ENCODE results near the gene IGSF6. TPM values are rescaled to one million over a fixed set of nuclear protein-coding genes. Genes with fewer than 3 reads are reported as not detected.
"Not testable (repeated sequence)": the region's sequence is repeated elsewhere in the genome, so short reads cannot be mapped to it uniquely, and the experiment has no call there.

IGSF6 gene
- total RNA-seq, 1 donor from 2014 or later = 0.74 TPM

DNA sequence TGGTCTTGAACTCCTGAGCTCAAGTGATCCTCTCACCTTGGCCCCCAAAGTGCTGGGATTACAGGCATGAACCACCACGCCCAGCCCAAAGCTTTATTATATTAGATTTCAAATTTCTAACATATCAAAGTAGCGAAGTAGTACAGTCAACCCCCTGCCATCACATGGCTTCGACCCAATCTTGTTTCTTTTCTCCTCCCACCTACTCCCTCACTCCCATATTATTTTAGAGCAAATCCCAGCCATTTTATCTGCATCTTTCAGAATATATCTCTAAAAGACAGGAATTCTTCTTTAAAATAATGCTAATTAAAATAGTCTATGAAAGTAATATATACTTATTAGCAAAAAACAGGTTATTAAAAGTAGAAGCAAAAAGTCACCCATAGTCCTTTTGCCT is 893 bp downstream of the IGSF6 start:
- H3K27ac ChIP-seq = no peak overlapping the region
- intact Hi-C loops (cut with DNase I) = no loop called here
- H3K4me1 ChIP-seq = peaks cover 10% of the 10 kb centered on the region
- H3K36me3 ChIP-seq = peaks cover 0 to 12% of the 10 kb centered on the region in 2 donors
- no peak overlapping the region for H3K4me3 ChIP-seq
- H3K27me3 ChIP-seq = no peaks in the 10 kb centered on the region
- DNase-seq (ENCODE audit: extremely low spot score in 2 of 2) = no peak
- H3K9me3 ChIP-seq = no peaks in the 10 kb centered on the region
- TF ChIP-seq POLR2AphosphoS5 (IDR thresholded peaks at IDR 0.05; ENCODE audit: insufficient read depth in 1 of 2, low read depth in 1 of 2) = no peak
- no peak for TF ChIP-seq POLR2A (IDR thresholded peaks at IDR 0.05)
- TF ChIP-seq, protein P1, sequence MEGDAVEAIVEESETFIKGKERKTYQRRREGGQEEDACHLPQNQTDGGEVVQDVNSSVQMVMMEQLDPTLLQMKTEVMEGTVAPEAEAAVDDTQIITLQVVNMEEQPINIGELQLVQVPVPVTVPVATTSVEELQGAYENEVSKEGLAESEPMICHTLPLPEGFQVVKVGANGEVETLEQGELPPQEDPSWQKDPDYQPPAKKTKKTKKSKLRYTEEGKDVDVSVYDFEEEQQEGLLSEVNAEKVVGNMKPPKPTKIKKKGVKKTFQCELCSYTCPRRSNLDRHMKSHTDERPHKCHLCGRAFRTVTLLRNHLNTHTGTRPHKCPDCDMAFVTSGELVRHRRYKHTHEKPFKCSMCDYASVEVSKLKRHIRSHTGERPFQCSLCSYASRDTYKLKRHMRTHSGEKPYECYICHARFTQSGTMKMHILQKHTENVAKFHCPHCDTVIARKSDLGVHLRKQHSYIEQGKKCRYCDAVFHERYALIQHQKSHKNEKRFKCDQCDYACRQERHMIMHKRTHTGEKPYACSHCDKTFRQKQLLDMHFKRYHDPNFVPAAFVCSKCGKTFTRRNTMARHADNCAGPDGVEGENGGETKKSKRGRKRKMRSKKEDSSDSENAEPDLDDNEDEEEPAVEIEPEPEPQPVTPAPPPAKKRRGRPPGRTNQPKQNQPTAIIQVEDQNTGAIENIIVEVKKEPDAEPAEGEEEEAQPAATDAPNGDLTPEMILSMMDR (IDR thresholded peaks at IDR 0.05) = no peak

DNA sequence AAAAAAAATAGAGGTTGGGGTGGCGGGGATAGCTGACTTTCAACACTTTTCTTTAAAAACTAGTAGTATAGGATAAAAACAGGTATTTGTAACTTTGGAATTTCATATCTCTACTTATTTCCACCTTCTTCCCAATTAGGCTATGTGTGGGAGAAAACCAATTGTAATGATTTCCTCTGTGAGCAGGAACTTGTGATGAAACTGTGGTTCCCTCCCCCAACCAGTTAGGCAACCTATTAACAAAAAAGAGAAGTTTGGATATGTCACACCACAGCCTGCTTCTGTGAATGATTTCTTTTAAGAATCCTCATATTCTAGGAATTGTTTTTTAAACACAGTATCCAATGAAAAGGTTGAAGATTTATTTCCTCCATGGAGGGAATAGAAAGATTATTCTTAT is 1.9 kb downstream of the IGSF6 start:
- Histone ChIP-seq H3K27me3 (no peaks in the 10 kb centered on the region), H3K27ac (no peak overlapping the region), H3K4me1 (peaks cover 20% of the 10 kb centered on the region), H3K9me3 (no peaks in the 10 kb centered on the region), H3K4me3 (no peak overlapping the region), H3K36me3 (peaks cover 0 to 6% of the 10 kb centered on the region in 2 donors)
- intact Hi-C loops (cut with DNase I) = no loop called here
- TF ChIP-seq POLR2AphosphoS5 (IDR thresholded peaks at IDR 0.05; ENCODE audit: insufficient read depth in 1 of 2, low read depth in 1 of 2) (no peak), POLR2A (IDR thresholded peaks at IDR 0.05) (no peak)
- TF ChIP-seq, protein P1 (IDR thresholded peaks at IDR 0.05) = no peak
- no peak for DNase-seq (ENCODE audit: extremely low spot score in 2 of 2)

GRCh38 chr16:21649826-21650406 is 2.5 kb downstream of the IGSF6 start:
- H3K36me3 ChIP-seq; DNase-seq (ENCODE audit: extremely low spot score in 2 of 2); H3K27me3 ChIP-seq; H3K4me3 ChIP-seq; intact Hi-C loops (cut with DNase I); H3K27ac ChIP-seq; H3K9me3 ChIP-seq: not testable (repeated sequence)
- peaks cover 24% of the 10 kb centered on the region for H3K4me1 ChIP-seq

- peaks cover 0 to 5% of the 10 kb centered on the region in 2 donors for H3K36me3 ChIP-seq
- no peaks in the 10 kb centered on the region for H3K9me3 ChIP-seq
- intact Hi-C loops (cut with DNase I) = no loop called here
- H3K27me3 ChIP-seq = no peaks in the 10 kb centered on the region
- no peak overlapping the region for H3K27ac ChIP-seq
- peaks cover 18% of the 10 kb centered on the region for H3K4me1 ChIP-seq
- no peak for DNase-seq (ENCODE audit: extremely low spot score in 2 of 2)
- no peak overlapping the region for H3K4me3 ChIP-seq
- TF ChIP-seq POLR2AphosphoS5 (IDR thresholded peaks at IDR 0.05; ENCODE audit: insufficient read depth in 1 of 2, low read depth in 1 of 2) (no peak), POLR2A (IDR thresholded peaks at IDR 0.05) (no peak)
- TF ChIP-seq, protein P1 (IDR thresholded peaks at IDR 0.05) = no peak
Observed at GRCh38 chr16:21647562-21648164, 4.7 kb downstream of the IGSF6 start.

DNA sequence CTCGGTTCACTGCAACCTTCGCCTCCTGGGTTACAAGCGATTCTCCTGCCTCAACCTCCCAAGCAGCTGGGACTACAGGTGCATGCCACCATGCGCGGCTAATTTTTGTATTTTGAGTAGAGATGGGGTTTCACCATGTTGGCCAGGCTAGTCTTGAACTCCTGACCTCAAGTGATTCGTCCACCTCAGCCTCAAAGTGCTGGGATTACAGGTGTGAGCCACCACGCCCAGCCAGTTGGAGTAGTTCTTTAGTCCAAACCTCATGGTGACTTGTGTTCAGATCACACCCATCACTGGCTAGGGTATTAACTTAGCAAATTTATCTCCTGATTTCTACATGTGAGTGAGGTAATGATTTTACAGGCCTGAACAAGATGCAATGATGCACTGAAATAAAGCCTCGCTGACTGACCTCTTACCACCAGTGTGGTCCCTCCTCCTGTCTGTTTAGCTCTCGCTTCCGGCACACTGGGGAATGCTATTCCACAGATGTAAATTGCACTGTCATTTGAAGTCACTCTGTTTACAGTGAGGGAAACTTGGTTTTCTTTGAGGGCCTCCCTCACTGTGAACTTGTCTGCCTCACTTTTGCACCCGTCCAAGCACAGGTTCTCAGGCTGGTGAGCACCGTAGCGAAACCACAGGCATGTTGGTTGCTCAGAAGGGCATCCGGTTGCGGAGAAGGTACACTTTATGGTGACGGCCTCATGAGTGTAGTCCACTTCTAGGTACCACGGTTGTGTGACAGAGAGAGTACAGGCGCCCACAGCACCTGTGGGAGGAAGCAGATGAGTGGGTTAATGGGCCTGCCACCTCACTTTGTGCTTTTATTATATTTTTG is 5.5 kb downstream of the IGSF6 start:
- H3K4me1 ChIP-seq = peaks cover 18% of the 10 kb centered on the region
- intact Hi-C loops (cut with DNase I) = no loop called here

More for the DNA sequence above, 5.5 kb downstream of the IGSF6 start:
- no peaks in the 10 kb centered on the region for H3K9me3 ChIP-seq
- TF ChIP-seq, protein P1 (IDR thresholded peaks at IDR 0.05) = no peak
- TF ChIP-seq POLR2A (IDR thresholded peaks at IDR 0.05) (no peak), POLR2AphosphoS5 (IDR thresholded peaks at IDR 0.05; ENCODE audit: insufficient read depth in 1 of 2, low read depth in 1 of 2) (no peak)
- H3K4me3 ChIP-seq = no peak overlapping the region
- DNase-seq (ENCODE audit: extremely low spot score in 2 of 2) = no peak
- H3K27me3 ChIP-seq = no peaks in the 10 kb centered on the region
- peak overlapping the region; percentile 49 for H3K27ac ChIP-seq
- peaks cover 0 to 5% of the 10 kb centered on the region in 2 donors for H3K36me3 ChIP-seq

Measured in vagina (tissue), 2 donors.